A673 (cell line): ENCODE measurements around the gene CBY3.

Experiments used
- EZH2 ChIP-seq: fragments of 200-600 bp; sonication (generic); IDR thresholded peaks from 2 replicates; pipeline ENCODE4 v1.6.1; 2017; ENCODE audit warnings: borderline replicate concordance, low read depth, mild to moderate bottlenecking, mixed read lengths, antibody characterized with exemption, low read length; ENCODE audit not compliant: poor library complexity, severe bottlenecking
- TF ChIP-seq, protein P1 (sequence below): fragments of 300-800, 200-600 bp; sonication (generic); conservative IDR thresholded peaks from 2 replicates; pipeline ENCODE4 v1.5.1; 2017; ENCODE audit warnings: low read depth, mild to moderate bottlenecking, antibody characterized with exemption, low read length, moderate library complexity, mixed read lengths

DNA sequence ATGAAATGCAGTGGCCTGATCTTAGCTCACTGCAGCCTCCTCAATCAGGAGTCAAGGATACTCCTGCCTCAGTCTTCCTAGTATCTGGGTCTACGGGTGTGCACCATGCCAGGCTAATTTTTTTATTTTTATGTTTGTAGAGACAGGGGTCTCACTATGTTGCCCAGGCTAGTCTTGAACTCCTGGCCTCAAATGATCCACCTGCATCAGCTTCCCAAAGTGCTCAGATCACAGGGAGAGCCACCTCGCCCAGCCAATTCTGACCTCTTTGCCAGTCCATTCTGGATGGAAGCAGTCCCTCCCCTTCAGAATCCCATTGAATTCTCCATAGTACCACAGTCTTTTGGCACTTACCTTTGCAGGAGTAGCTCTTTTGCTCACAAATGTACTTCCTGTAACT is 16.3 kb upstream of the CBY3 start:
- TF ChIP-seq, protein P1, sequence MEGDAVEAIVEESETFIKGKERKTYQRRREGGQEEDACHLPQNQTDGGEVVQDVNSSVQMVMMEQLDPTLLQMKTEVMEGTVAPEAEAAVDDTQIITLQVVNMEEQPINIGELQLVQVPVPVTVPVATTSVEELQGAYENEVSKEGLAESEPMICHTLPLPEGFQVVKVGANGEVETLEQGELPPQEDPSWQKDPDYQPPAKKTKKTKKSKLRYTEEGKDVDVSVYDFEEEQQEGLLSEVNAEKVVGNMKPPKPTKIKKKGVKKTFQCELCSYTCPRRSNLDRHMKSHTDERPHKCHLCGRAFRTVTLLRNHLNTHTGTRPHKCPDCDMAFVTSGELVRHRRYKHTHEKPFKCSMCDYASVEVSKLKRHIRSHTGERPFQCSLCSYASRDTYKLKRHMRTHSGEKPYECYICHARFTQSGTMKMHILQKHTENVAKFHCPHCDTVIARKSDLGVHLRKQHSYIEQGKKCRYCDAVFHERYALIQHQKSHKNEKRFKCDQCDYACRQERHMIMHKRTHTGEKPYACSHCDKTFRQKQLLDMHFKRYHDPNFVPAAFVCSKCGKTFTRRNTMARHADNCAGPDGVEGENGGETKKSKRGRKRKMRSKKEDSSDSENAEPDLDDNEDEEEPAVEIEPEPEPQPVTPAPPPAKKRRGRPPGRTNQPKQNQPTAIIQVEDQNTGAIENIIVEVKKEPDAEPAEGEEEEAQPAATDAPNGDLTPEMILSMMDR = no peak
- no peak for TF ChIP-seq EZH2
